Neural progenitor cell (in vitro differentiated cells): Measurements from ENCODE around the gene NCAPD3.

Experiments used
- CTCF ChIP-seq: fragments of 200-600 bp; sonication (generic); IDR thresholded peaks from 2 replicates; pipeline ENCODE4 v1.5.1; 2017; ENCODE audit warnings: antibody characterized with exemption, mild to moderate bottlenecking
- EZH2 ChIP-seq: fragments of 200-600 bp; sonication (generic); IDR thresholded peaks from 2 replicates; pipeline ENCODE4 v1.6.1; 2017; ENCODE audit warnings: antibody characterized with exemption, mild to moderate bottlenecking, moderate library complexity
- EZH2phosphoT487 ChIP-seq: fragments of 200-600 bp; sonication (generic); IDR thresholded peaks from 2 replicates; pipeline ENCODE4 v1.6.1; 2017; ENCODE audit warnings: antibody characterized with exemption

GRCh38 chr11:134138376-134138775 is 85.4 kb downstream of the NCAPD3 start:
- TF ChIP-seq CTCF = no peak
- TF ChIP-seq EZH2phosphoT487 = no peak
- TF ChIP-seq EZH2 = no peak
